Stimulated activated naive CD8-positive, alpha-beta T cell treated with anti-CD3 and anti-CD28 coated beads, Interleukin-15, amount 100 ng/mL, for 72 hours (primary cell): ENCODE results near the gene FARS2.
A peak's percentile ranks its signal among the peaks of the same experiment; 100 is the strongest.

ENCODE experiments used
- ATAC-seq: fragments of 150-1000 bp; cut with Tn5 transposase; 2 replicates; pipeline ENCODE4 v1.10.0; 2021; ENCODE audit warnings: mild to moderate bottlenecking, moderate library complexity
- DNase-seq, 2 donors: peaks; one replicate each; pipeline ENCODE4 v3.0.0; 2021 to 2022
- H3K27ac Mint-ChIP-seq, 2 donors: one replicate each; pipeline ENCODE4 v1.8.0; 2022; ENCODE audit warnings: mild to moderate bottlenecking in 2 of 2, mixed read lengths in 2 of 2, moderate library complexity in 2 of 2
- H3K27me3 Mint-ChIP-seq: one replicate; pipeline ENCODE4 v1.8.0; 2022; ENCODE audit warnings: mixed read lengths
- H3K4me1 Mint-ChIP-seq: one replicate; pipeline ENCODE4 v1.8.0; 2022; ENCODE audit warnings: mild to moderate bottlenecking, mixed read lengths
- H3K4me3 Mint-ChIP-seq, 2 donors: one replicate each; pipeline ENCODE4 v1.8.0; 2022; ENCODE audit warnings: mild to moderate bottlenecking in 2 of 2, mixed read lengths in 2 of 2, moderate library complexity in 1 of 2
- H3K9me3 Mint-ChIP-seq, 2 donors: one replicate each; pipeline ENCODE4 v1.8.0; 2022; ENCODE audit warnings: mixed read lengths in 2 of 2

Gene FARS2

DNA sequence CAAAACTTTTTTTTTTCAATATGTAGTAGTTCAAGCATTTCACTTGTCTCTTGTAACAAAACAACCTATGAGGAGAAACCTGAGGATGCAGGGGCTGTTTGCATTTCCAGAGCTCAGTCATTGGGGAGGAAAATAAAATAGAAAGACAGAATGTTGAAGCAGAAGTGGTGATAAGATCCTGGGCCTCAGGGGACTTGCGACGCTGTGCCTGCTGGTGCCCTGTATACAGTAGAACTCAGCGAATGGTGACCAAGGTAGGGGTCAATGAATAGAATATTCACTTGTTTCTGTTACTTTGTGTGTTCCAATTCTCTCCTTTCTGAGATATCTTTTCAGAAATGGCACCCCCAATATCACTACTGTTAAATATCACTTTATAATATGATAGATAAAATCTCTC lies 271.6 kb downstream of the FARS2 start:
- Mint-ChIP-seq H3K9me3 (peaks cover 0 to 5% of the 10 kb centered on the region in 2 donors), H3K27me3 (no peaks in the 10 kb centered on the region), H3K4me1 (peaks cover 7% of the 10 kb centered on the region), H3K27ac (no peak overlapping the region), H3K4me3 (no peak overlapping the region)
- DNase-seq (no peak), ATAC-seq (no peak)

DNA sequence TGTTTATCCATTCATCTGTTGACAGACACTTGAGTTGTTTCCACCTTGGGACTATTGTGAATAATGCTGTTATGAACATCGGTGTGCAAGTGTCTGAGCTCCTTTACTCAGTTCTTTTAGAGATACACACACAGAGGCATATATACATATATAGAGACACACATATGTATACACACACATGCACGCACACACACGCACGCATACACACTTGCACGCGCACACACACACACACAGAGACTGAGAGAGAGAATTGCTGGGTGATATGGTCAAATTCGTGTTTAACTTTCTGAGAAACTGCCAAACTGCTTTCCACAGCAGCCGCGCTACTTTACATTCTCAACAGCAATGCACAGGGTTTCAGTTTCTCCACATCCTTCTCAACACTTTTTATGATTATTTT lies 273.3 kb downstream of the FARS2 start:
- no peak for DNase-seq
- Mint-ChIP-seq H3K9me3 (peaks cover 0 to 5% of the 10 kb centered on the region in 2 donors), H3K27me3 (no peaks in the 10 kb centered on the region), H3K4me1 (peaks cover 7% of the 10 kb centered on the region), H3K4me3 (no peak overlapping the region), H3K27ac (no peak overlapping the region)
- no peak for ATAC-seq

DNA sequence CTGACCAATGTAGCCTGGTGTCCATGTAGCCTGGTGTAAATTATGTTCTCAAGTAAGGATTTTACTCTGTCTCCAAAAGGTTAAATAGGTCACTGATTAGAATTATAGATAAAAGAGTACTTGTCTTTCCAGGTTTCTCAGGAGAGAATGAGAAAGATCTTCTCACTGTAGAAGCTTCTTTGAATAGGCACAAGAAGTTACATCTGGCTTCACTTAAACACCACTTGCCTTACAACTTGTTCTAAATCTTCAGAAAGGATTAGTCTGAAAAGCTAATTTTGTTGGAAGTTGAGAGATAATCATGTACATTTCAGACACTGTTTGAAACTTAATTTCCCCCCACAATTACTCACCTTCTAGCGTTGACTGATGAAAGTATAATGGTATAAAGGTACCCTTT lies 275.3 kb downstream of the FARS2 start:
- Mint-ChIP-seq H3K4me1 (peaks cover 13% of the 10 kb centered on the region), H3K9me3 (peaks cover 0 to 5% of the 10 kb centered on the region in 2 donors), H3K4me3 (no peak overlapping the region), H3K27ac (no peak overlapping the region), H3K27me3 (no peaks in the 10 kb centered on the region)
- DNase-seq: no peak
- no peak for ATAC-seq

DNA sequence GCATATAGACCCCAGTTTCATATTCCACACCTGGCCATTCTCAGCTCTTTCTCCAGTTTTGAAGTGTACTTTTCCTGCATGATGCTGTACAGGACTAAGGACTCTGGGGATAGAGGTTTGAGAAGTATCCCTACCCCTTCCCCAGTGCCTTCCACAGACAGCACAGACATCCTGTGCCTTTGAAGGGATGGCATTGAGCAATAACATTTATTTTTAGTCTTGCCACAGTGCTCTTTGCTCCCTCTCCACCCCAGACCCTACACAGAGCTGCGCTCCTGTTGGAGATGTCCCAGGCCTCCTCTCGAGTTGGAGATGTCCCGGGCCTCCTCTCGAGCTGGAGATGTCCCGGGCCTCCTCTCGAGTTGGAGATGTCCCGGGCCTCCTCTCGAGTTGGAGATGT lies 275.8 kb downstream of the FARS2 start:
- DNase-seq (no peak), ATAC-seq (no peak)
- no peaks in the 10 kb centered on the region for H3K27me3 Mint-ChIP-seq
- peaks cover 18% of the 10 kb centered on the region for H3K4me1 Mint-ChIP-seq
- H3K9me3 Mint-ChIP-seq: peaks cover 0 to 5% of the 10 kb centered on the region in 2 donors
- H3K4me3 Mint-ChIP-seq: no peak overlapping the region
- H3K27ac Mint-ChIP-seq: no peak overlapping the region

DNA sequence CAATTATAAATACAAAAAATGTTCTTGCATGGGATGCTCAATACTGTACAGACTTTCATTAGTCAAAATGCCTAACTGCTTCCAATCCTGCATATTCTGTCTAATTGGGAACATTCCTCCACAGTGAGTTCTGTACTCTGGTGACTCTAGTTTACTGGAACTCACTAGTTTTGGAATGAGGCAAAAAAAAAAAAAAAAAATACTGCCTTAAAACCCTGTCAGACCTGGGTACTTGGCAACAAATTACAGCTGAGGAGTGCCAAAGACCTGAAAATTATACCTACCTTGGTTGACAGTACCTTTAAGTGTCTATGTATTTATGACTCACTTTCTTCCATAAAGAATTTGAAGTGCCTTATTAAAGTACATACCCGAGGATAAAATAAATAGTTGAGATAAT lies 276.7 kb downstream of the FARS2 start:
- H3K4me3 Mint-ChIP-seq: no peak overlapping the region
- ATAC-seq: no peak
- no peak for DNase-seq
- H3K27me3 Mint-ChIP-seq: no peaks in the 10 kb centered on the region
- peak overlapping the region in 1 of 2 donors; percentile 37 for H3K27ac Mint-ChIP-seq
- H3K9me3 Mint-ChIP-seq: peaks cover 0 to 5% of the 10 kb centered on the region in 2 donors
- peaks cover 23% of the 10 kb centered on the region for H3K4me1 Mint-ChIP-seq

DNA sequence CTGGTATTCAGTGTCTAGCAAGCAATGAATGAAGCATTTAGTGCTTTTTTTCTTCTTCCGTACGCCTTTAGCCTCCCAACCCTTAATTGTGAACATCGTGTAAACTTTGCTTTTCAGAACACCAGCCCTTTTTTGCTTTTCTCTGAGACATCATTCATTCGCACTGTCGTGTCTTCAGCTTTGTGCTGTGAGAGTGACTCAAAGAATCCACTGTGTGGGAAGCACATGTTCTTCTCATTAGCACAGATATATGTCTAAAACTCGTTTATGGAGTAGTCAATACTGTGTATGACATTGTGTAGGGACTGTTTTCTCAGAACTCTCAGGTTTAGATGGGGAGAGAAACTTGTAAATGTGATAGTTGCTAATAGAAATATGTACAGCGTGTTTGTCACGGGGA lies 279.1 kb downstream of the FARS2 start:
- no peak overlapping the region for H3K4me3 Mint-ChIP-seq
- peak overlapping the region in 1 of 2 donors; percentile 63 for H3K27ac Mint-ChIP-seq
- H3K9me3 Mint-ChIP-seq: no peaks in the 10 kb centered on the region
- peaks cover 23% of the 10 kb centered on the region for H3K4me1 Mint-ChIP-seq
- no peak for DNase-seq
- ATAC-seq: no peak
- no peaks in the 10 kb centered on the region for H3K27me3 Mint-ChIP-seq

DNA sequence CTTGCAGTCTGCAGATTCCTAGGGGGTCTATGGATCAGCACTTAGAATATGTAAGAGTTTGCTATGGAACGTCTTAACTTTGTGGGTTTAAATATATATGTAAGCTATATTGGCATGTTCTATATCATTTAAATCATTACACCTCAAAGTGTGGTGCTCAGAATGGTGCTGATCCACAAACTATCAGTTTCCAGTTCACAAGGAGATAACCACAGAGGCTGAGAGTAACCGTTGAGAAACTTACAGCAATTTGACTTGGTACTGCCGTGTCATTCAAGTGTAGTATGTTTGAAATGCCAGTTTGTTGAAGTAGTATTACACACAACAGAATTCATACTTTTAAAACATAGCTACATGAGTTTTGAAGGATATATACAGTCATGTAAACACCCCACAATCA lies 279.7 kb downstream of the FARS2 start:
- H3K27ac Mint-ChIP-seq: no peak overlapping the region

DNA sequence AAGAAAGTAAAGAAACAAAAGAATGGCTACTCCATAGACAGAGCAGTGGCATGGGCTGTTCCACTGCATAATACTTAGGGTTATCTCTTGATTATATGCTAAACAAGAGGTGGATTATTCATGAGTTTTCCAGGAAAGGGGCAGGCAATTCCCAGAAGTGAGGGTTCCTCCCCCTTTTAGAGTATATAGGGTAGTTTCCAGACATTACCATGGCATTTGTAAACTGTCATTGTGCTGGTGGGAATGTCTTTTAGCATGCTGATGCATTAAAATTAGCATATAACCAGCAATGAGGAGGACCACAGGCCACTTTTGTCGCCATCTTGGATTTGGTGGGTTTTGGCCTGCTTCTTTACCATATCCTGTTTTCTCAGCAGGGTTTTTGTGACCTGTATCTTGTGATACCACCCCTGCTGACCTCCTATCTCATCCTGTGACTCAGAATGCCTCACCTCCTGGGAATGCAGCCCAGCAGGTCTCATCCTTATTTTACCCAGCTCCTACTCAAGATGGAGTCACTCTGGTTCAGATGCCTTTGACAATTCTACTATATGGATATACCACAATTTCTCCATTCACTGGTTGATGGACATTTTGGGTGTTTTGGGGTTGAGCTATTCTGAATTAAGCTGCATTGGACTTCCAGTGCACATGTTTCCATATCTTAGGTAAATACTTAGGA lies 280.6 kb downstream of the FARS2 start:
- DNase-seq: peak in 1 of 2 donors; percentile 24
- H3K27me3 Mint-ChIP-seq: no peaks in the 10 kb centered on the region
- no peak overlapping the region for H3K4me3 Mint-ChIP-seq
- peak; percentile 57 for ATAC-seq
- H3K9me3 Mint-ChIP-seq: no peaks in the 10 kb centered on the region
- H3K27ac Mint-ChIP-seq: no peak overlapping the region
- H3K4me1 Mint-ChIP-seq: peaks cover 23% of the 10 kb centered on the region

More for the DNA sequence above, 279.7 kb downstream of the FARS2 start:
- DNase-seq (no peak), ATAC-seq (peak; percentile 48)
- Mint-ChIP-seq H3K27me3 (no peaks in the 10 kb centered on the region), H3K4me1 (peaks cover 23% of the 10 kb centered on the region), H3K9me3 (no peaks in the 10 kb centered on the region), H3K4me3 (no peak overlapping the region)

DNA sequence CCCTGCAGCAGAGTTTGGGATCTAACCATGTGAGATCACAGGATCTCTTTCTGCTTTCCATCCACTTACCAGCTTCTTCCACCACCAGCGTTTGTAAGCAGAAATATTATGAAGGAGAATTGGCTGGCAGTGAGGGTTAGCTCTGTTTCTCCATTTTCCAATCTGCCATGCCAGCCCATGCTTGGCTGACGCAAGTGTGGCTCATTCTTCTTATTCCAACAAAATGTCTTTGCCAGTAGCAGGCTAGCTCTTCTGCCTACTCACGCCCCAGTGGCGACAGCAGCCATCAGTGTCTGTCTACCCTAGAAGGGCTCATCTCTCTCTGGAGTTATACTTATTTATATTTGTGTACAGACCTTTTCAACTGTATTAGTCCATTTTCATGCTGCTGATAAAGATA lies 286.2 kb downstream of the FARS2 start:
- Mint-ChIP-seq H3K9me3 (peaks cover 14 to 21% of the 10 kb centered on the region in 2 donors), H3K4me3 (no peak overlapping the region), H3K4me1 (no peaks in the 10 kb centered on the region), H3K27me3 (no peaks in the 10 kb centered on the region), H3K27ac (no peak overlapping the region)
- ATAC-seq (no peak), DNase-seq (no peak)

DNA sequence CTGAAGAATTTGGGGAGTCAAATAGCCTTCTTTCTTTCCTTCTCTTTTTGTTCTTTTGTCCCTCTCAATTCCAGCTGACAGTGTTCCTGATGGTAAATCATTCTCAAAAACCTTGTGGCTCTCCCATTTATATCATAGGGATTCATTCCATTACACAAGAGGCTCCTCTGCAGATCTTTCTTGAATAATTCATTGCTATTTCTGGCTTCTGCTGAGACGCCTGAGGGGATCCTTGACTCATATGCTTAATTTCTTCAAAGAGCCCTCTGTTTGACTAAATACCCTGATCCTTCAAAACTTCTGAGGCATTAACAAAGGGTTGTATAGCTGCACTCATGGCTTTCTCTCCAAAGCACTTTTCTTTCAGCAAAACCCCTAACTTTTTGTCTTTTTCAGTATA lies 289.3 kb downstream of the FARS2 start:
- Mint-ChIP-seq H3K4me1 (no peaks in the 10 kb centered on the region), H3K27ac (peak overlapping the region in 1 of 2 donors; percentile 67), H3K27me3 (no peaks in the 10 kb centered on the region), H3K9me3 (peaks cover 19 to 21% of the 10 kb centered on the region in 2 donors), H3K4me3 (no peak overlapping the region)
- DNase-seq (no peak), ATAC-seq (no peak)

DNA sequence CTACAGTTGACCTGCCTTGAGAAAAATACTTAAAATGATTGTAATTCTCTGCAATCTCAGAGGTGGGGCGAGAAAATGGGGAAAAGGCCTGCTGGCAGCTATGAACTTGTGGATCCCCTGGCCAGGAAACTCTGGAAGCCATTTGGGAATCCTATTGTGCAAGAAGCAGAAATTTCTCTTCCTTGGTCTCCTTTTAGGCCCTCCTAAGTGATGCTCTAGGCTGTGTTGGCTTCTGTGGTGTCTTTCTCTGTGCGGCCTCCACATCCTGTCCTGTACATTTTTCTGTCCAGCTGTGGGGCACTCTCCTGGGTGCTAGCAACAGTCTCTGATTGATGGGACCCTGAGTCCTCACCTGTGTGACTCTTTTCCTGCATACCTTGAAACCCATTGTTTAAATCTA lies 290.9 kb downstream of the FARS2 start:
- no peak for ATAC-seq
- Mint-ChIP-seq H3K4me1 (no peaks in the 10 kb centered on the region), H3K27me3 (no peaks in the 10 kb centered on the region), H3K9me3 (peaks cover 19 to 21% of the 10 kb centered on the region in 2 donors), H3K4me3 (no peak overlapping the region), H3K27ac (no peak overlapping the region)
- no peak for DNase-seq

DNA sequence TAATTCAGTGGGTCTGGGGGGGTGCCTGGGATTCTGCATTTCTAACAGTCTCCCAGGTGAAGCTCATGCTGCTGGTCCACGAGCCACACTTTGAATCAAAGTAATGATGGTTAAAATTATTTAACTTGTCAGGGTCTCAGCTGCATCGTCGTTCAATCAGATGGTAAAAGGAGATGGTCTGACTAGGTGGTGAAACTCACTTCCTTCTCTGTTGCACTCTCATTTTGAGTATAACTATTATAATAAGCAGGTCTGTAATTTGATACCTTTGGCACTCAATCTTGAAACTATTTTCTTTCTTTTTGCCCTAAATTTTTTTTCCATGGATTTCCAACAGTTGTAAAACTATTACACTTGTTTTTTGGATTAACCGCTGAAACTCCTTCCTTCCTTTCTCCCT lies 292.5 kb downstream of the FARS2 start:
- H3K27me3 Mint-ChIP-seq: no peaks in the 10 kb centered on the region
- H3K4me1 Mint-ChIP-seq: no peaks in the 10 kb centered on the region
- H3K27ac Mint-ChIP-seq: peak overlapping the region in 1 of 2 donors; percentile 9
- no peak for ATAC-seq
- H3K4me3 Mint-ChIP-seq: no peak overlapping the region
- H3K9me3 Mint-ChIP-seq: peaks cover 13 to 19% of the 10 kb centered on the region in 2 donors
- no peak for DNase-seq

DNA sequence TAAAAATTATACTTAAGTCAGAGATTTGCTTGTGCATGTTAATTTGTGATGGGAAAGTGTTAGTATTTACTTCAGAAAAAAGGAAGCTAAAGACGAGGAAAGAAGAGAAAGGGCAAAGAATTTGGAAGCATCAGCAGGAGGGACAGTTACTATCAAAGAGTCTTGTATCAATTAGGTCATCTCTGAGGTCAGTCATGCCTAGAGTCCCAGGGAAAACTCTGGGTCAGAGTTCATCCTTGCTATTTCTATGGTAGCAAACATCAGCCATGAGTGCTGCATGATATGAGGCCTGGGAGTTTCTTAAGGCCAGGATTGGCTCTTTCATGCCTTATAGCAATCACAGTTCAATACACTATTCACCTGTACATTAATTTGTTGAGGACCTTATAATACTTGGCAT lies 292.9 kb downstream of the FARS2 start:
- no peak overlapping the region for H3K4me3 Mint-ChIP-seq
- no peaks in the 10 kb centered on the region for H3K27me3 Mint-ChIP-seq
- DNase-seq: no peak
- no peaks in the 10 kb centered on the region for H3K4me1 Mint-ChIP-seq
- no peak for ATAC-seq
- H3K27ac Mint-ChIP-seq: peak overlapping the region in 1 of 2 donors; percentile 9
- peaks cover 13 to 19% of the 10 kb centered on the region in 2 donors for H3K9me3 Mint-ChIP-seq

DNA sequence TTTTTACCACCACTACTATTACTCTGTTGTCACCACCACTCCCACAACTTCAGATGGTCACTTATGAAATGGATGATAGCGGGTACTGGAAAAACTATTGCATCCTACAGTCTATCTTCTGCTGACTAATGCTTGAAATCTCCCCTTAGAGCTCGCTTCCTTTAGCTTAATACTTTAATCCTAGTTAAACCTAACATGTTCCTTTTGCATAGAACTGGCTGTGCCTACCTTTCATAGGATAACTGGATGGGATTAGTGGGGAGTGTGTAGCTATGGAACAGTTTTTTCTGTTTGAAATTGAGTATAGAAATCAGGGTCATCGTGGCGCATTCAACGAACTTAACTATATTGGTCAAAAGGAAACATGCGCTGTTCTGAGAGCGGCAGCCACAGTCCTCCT lies 294.7 kb downstream of the FARS2 start:
- no peaks in the 10 kb centered on the region for H3K27me3 Mint-ChIP-seq
- H3K27ac Mint-ChIP-seq: no peak overlapping the region
- no peak overlapping the region for H3K4me3 Mint-ChIP-seq
- no peaks in the 10 kb centered on the region for H3K4me1 Mint-ChIP-seq
- ATAC-seq: no peak
- H3K9me3 Mint-ChIP-seq: peaks cover 5 to 10% of the 10 kb centered on the region in 2 donors
- no peak for DNase-seq

DNA sequence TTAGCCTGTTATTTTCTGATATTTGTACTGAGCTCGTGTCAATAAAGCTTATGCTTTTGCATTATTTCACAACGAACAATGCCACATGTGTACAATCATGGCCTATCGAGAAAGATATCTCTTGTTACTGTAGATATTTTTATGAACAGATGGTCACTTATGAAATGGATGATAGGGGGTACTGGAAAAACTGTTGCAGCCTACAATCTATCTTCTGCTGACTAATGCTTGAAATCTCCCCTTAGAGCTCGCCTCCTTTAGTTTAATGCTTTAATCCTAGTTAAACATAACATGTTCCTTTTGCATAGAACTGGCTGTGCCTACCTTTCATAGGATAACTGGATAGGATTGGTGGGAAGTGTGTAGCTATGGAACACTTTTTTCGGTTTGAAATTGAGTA lies 296.2 kb downstream of the FARS2 start:
- Mint-ChIP-seq H3K9me3 (peaks cover 0 to 11% of the 10 kb centered on the region in 2 donors), H3K27ac (no peak overlapping the region), H3K27me3 (no peaks in the 10 kb centered on the region), H3K4me3 (no peak overlapping the region), H3K4me1 (no peaks in the 10 kb centered on the region)
- no peak for DNase-seq
- ATAC-seq: no peak

DNA sequence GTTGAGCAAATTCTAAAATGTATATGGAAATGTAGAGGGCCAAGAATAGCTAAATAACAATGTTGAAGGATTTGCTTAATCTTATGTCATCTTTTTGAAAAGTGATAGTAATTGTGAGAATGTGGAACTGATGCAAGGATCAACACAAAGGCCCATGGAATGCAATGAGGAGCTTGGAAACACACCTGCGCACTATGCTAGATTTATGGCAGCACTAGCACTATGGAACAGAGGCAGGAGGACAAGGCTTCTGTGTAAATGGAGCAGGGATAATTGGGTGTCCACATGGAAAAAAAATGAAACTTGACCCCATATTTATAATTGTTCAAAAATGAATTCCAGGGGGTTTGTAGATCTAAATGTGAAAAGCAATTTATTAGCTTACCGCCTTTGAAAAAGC lies 298.3 kb downstream of the FARS2 start:
- Mint-ChIP-seq H3K27ac (no peak overlapping the region), H3K9me3 (peaks cover 5 to 11% of the 10 kb centered on the region in 2 donors), H3K4me3 (no peak overlapping the region), H3K4me1 (no peaks in the 10 kb centered on the region), H3K27me3 (no peaks in the 10 kb centered on the region)
- ATAC-seq (no peak), DNase-seq (no peak)

DNA sequence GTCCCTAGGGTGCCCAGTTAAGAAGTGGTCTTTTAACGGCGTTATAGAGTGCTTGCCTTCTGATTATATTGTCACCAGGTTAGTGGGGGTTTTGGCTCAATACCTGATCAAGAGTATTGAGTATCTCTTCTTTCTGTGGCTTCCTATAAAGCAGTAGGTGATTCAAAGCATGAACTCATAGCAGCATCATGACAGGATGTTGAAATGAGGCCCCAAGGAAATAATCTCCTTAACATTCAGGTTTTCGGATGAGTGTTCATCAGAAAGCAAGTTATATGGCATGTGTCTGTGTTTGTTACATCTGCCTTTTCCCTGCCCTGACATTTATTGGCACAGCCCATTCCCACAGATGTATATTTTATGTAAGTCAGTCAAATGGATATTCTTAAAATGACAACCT lies 301.0 kb downstream of the FARS2 start:
- Mint-ChIP-seq H3K27me3 (no peaks in the 10 kb centered on the region), H3K9me3 (peaks cover 5 to 11% of the 10 kb centered on the region in 2 donors), H3K27ac (no peak overlapping the region), H3K4me3 (no peak overlapping the region), H3K4me1 (peaks cover 8% of the 10 kb centered on the region)
- ATAC-seq (peak; percentile 49), DNase-seq (no peak)
